ENCODE results near the gene CXXC5.

GRCh38 chr5:139705191-139705590, 57.0 kb downstream of the CXXC5 start:
- TF ChIP-seq EZH2phosphoT487 (IDR thresholded peaks at IDR 0.05; ENCODE audit: insufficient read depth, low read depth) (no peak), EZH2 (IDR thresholded peaks at IDR 0.05; ENCODE audit: insufficient read depth, poor library complexity, severe bottlenecking) (no peak)

Data from GM23248 (cell line).